Keratinocyte (primary cell): ENCODE results near the gene SDK1. TPM values are rescaled to one million over a fixed set of nuclear protein-coding genes. Genes with fewer than 3 reads are reported as not detected.

Experiments
- DNase-seq: peaks from one replicate; pipeline ENCODE4 v3.0.0-alpha.2; 2011; ENCODE audit warnings: low read depth, missing footprints, low spot score
- FAIRE-seq: peaks from 2 replicates; lab custom pipeline; 2011; peaks lifted over from hg19 to GRCh38; lab: Jason Lieb, UNC
- H2AFZ ChIP-seq: 2 replicates; pipeline ENCODE4 v1.6.0; 2012; ENCODE audit warnings: low read length, control low read depth, inconsistent platforms; ENCODE audit not compliant: control insufficient read depth
- H3K27ac ChIP-seq: 2 replicates; pipeline ENCODE4 v1.5.1; 2011; ENCODE audit warnings: low read length; ENCODE audit not compliant: control insufficient read depth, insufficient read depth
- H3K27me3 ChIP-seq: 3 replicates; pipeline ENCODE4 v1.6.0; 2011; ENCODE audit warnings: low read length; ENCODE audit not compliant: control insufficient read depth, insufficient read depth; ENCODE audit errors: extremely low read depth
- H3K36me3 ChIP-seq, 2 experiments: 2 replicates in 1 of 2; 3 replicates in 1 of 2; pipeline ENCODE4 v1.5.1; 2011; ENCODE audit warnings: low read length in 2 of 2, mild to moderate bottlenecking in 1 of 2; ENCODE audit not compliant: control insufficient read depth in 2 of 2, insufficient read depth in 2 of 2; ENCODE audit errors: extremely low read depth in 1 of 2
- H3K4me1 ChIP-seq: 3 replicates; pipeline ENCODE4 v1.5.1; 2011; ENCODE audit warnings: low read length; ENCODE audit not compliant: control insufficient read depth, insufficient read depth; ENCODE audit errors: extremely low read depth
- H3K4me2 ChIP-seq: 3 replicates; pipeline ENCODE4 v1.6.0; 2011; ENCODE audit warnings: low read depth, low read length; ENCODE audit not compliant: control insufficient read depth, insufficient read depth; ENCODE audit errors: extremely low read depth
- H3K4me3 ChIP-seq, 3 experiments: fragments of 200-600 bp in 1 of 3; sonication (generic) in 1 of 3; 2 replicates in 2 of 3; 3 replicates in 1 of 3; pipeline ENCODE4 v1.5.1; 2011 to 2016; ENCODE audit warnings: low read length in 3 of 3, mild to moderate bottlenecking in 3 of 3, control low read depth in 2 of 3, inconsistent platforms in 1 of 3, low read depth in 1 of 3, mixed read lengths in 1 of 3, mixed run types in 1 of 3, moderate library complexity in 1 of 3; ENCODE audit not compliant: control insufficient read depth in 2 of 3, insufficient read depth in 2 of 3; ENCODE audit errors: extremely low read depth in 1 of 3
- H3K79me2 ChIP-seq: 2 replicates; pipeline ENCODE4 v1.6.0; 2012; ENCODE audit warnings: low read length; ENCODE audit not compliant: control insufficient read depth, insufficient read depth
- H3K9ac ChIP-seq: 3 replicates; pipeline ENCODE4 v1.6.0; 2011; ENCODE audit warnings: low read length; ENCODE audit not compliant: control insufficient read depth, insufficient read depth; ENCODE audit errors: extremely low read depth
- H3K9me1 ChIP-seq: 3 replicates; pipeline ENCODE4 v1.6.0; 2011; ENCODE audit warnings: low read length; ENCODE audit not compliant: control insufficient read depth, insufficient read depth; ENCODE audit errors: extremely low read depth
- H3K9me3 ChIP-seq: 2 replicates; pipeline ENCODE4 v1.5.1; 2012; ENCODE audit warnings: low read depth, low read length; ENCODE audit not compliant: control insufficient read depth
- H4K20me1 ChIP-seq: 3 replicates; pipeline ENCODE4 v1.6.0; 2011; ENCODE audit warnings: low read length; ENCODE audit not compliant: control insufficient read depth, insufficient read depth; ENCODE audit errors: extremely low read depth
- EZH2 ChIP-seq: IDR thresholded peaks from one replicate; pipeline ENCODE4 v1.6.1; 2012; ENCODE audit warnings: inconsistent platforms, mild to moderate bottlenecking, low read length, moderate library complexity
- dilution Hi-C: fragments of 300-500 bp; cut with MboI; formaldehyde crosslinking; loops from one replicate; pipeline ENCODE4 v1.7.0; 2020; ENCODE audit warnings: low sequenced_read_pairs; ENCODE audit not compliant: extremely low pct_ligation_motif_present
- polyA plus RNA-seq, 5 experiments: library from polyadenylated mRNA; depleted of rRNA in 3 of 5; stranded (reverse) in 3 of 5; stranded (forward) in 1 of 5; unstranded in 1 of 5; fragments of >200 nt; gene quantifications; 1 replicate in 1 of 5; 2 replicates in 3 of 5; 3 replicates in 1 of 5; pipeline versions ENCODE4 v1.2.1 to v1.2.3, GENCODE V29; 2011 to 2012; ENCODE audit warnings: missing spikeins in 2 of 5, low read depth in 1 of 5, low replicate concordance in 1 of 5
- TF ChIP-seq, protein P1 (sequence below), 3 experiments: IDR thresholded peaks in 1 of 3; conservative IDR thresholded peaks in 1 of 3; optimal IDR thresholded peaks in 1 of 3; 2 replicates in 2 of 3; 3 replicates in 1 of 3; pipeline versions ENCODE3 to v1.5.1; 2011; ENCODE audit warnings: low read length in 3 of 3, mild to moderate bottlenecking in 3 of 3, moderate library complexity in 2 of 3, control low read depth in 1 of 3, inconsistent platforms in 1 of 3; ENCODE audit not compliant: insufficient read depth in 2 of 3; ENCODE audit errors: extremely low read depth in 1 of 3

The SDK1 gene
- polyA plus RNA-seq, 1 donor (not counting 4 experiments of a cell fraction or from before 2014, with no cell fraction given): 0.66 TPM

GRCh38 chr7:3451701-3452100, 150.6 kb downstream of the SDK1 start:
- Histone ChIP-seq H2AFZ (no peak overlapping the region), H3K4me1 (no peaks in the 10 kb centered on the region), H3K4me2 (no peak overlapping the region), H3K4me3 (no peak overlapping the region), H3K9me1 (no peaks in the 10 kb centered on the region), H3K36me3 (peaks cover 0 to 2% of the 10 kb centered on the region in 2 experiments), H3K79me2 (no peaks in the 10 kb centered on the region), H3K9me3 (no peaks in the 10 kb centered on the region), H3K27ac (no peak overlapping the region), H3K9ac (no peak overlapping the region), H3K27me3 (no peaks in the 10 kb centered on the region), H4K20me1 (no peaks in the 10 kb centered on the region)
- FAIRE-seq: no peak
- TF ChIP-seq, protein P1, sequence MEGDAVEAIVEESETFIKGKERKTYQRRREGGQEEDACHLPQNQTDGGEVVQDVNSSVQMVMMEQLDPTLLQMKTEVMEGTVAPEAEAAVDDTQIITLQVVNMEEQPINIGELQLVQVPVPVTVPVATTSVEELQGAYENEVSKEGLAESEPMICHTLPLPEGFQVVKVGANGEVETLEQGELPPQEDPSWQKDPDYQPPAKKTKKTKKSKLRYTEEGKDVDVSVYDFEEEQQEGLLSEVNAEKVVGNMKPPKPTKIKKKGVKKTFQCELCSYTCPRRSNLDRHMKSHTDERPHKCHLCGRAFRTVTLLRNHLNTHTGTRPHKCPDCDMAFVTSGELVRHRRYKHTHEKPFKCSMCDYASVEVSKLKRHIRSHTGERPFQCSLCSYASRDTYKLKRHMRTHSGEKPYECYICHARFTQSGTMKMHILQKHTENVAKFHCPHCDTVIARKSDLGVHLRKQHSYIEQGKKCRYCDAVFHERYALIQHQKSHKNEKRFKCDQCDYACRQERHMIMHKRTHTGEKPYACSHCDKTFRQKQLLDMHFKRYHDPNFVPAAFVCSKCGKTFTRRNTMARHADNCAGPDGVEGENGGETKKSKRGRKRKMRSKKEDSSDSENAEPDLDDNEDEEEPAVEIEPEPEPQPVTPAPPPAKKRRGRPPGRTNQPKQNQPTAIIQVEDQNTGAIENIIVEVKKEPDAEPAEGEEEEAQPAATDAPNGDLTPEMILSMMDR (optimal IDR thresholded peaks at IDR 0.05 in 1 of 3, IDR thresholded peaks at IDR 0.05 in 1 of 3, conservative IDR thresholded peaks at IDR 0.05 in 1 of 3; ENCODE audit: extremely low read depth in 1 of 3, insufficient read depth in 2 of 3, low read length in 3 of 3): no peak
- no peak for TF ChIP-seq EZH2
- dilution Hi-C loops: no loop called here
- no peak for DNase-seq

DNA sequence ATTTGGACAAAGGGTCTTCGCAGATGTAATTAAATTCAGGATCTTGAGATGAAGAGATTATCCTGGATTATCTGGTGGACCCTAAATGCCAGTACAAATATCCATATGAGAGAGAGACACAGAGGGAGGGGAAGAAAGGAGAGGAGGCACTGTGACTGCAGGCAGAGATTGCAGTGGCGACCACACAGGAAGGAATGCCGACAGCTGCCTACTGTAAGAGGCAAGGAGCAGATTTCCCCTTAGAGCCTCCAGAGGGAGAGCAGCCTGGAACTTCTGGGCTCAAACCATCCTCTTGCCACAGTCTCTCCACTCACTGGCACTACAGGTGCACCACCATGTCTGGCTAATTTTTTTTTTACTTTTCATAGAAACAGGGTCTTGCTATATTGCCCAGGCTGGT, 152.3 kb downstream of the SDK1 start:
- Histone ChIP-seq H3K4me3 (no peak overlapping the region), H3K79me2 (no peaks in the 10 kb centered on the region), H3K27me3 (no peaks in the 10 kb centered on the region), H3K4me1 (no peaks in the 10 kb centered on the region), H3K9ac (no peak overlapping the region), H3K9me1 (no peaks in the 10 kb centered on the region), H3K36me3 (no peaks in the 10 kb centered on the region), H3K4me2 (no peak overlapping the region), H3K9me3 (no peaks in the 10 kb centered on the region), H2AFZ (no peak overlapping the region), H3K27ac (no peak overlapping the region), H4K20me1 (no peaks in the 10 kb centered on the region)
- dilution Hi-C loops: no loop called here
- DNase-seq: no peak
- no peak for TF ChIP-seq EZH2
- TF ChIP-seq, protein P1 (optimal IDR thresholded peaks at IDR 0.05 in 1 of 3, IDR thresholded peaks at IDR 0.05 in 1 of 3, conservative IDR thresholded peaks at IDR 0.05 in 1 of 3; ENCODE audit: extremely low read depth in 1 of 3, insufficient read depth in 2 of 3, low read length in 3 of 3): no peak
- no peak for FAIRE-seq
